OCI-M2 (cell line): ENCODE results near the gene FARSB.

Source experiments
- DNase-seq: peaks from one replicate; lab custom pipeline; 2025; ENCODE audit not compliant: unreplicated experiment; lab: John Stamatoyannopoulos, UW

FARSB gene

DNA sequence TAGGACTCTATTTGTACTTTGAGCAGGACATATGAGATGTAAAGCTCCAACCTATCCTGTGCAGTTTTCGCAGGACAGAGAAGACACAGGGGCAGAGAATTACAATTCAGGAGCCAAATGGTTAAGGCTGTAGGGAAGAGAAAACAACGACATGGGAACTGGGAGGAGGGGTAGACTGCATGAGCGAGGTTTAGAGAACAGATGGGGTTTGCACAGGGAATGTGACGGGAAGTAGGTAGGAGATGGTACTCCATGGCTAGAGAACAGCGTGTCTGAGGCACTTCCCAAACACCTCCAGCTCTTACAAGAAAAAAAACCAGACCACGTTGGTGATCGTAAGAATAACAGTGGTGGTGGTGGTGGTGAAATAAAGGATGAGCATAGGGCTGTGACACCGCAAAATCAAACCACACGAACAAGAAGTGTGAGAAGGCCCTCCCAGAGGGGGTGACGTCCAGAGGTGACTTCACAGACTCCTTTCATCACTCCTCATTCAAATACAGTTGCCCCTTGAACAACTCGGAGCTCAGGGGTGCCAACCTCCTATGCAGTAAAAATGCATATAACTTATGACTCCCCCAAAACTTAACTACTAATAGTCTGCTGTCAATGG is 92.7 kb downstream of the FARSB start:
- DNase-seq, result no peak

DNA sequence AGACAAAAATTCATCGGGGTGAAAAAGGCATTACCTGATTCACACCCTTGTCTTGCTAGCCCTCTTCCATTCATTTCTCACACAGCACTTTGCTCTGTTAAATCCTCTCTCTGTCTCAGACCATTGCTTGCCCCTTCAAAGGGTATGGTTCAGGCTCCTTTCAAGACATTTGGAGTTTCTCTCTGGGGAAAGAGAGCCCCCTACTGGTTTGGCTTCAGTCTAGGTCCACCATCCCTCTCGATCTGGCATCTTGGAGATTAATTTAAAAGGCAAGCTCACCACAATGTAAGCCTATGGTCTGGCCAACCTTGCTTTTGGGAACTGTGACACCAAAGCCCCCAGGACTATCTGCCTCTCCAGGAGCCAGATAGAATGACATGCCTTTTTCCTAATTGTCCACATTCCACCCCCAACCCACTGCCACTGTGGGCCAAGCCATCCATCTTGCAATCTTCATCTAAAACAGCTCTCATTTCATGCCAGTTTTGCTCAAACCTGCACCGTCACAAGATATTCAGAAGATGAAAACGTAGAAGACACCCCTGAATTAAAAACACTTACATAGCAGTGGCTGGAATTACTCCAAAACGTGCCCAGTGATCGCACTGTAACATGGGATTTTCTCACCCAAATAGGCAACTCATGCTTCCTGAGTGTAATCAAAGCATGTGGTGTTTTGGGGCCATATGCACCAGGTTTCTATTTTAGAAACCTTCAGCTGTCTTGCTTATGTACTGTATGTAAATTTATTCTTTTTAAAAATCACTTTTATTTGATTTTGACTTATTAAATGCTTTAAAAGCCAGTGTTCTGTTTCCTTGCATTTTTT is 93.9 kb downstream of the FARSB start:
- no peak for DNase-seq

DNA sequence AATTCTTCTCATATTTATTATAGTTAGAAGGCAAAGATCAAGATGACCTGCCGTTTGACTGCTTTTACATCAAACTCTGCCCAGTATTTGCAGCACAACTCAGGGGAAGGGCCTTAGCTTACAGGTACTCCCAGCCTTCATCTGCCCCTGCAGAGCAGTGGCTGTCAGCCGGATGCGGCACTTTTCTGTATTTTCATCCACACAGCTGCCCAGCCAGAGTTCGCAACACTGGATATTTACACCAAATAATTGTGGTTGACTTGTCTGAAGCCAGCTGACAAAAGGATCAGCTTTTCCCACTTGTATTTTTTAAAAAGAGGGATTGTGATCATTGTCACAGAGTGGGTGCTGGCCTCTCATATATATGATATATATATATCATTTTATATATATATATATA is 94.7 kb downstream of the FARSB start:
- no peak for DNase-seq

DNA sequence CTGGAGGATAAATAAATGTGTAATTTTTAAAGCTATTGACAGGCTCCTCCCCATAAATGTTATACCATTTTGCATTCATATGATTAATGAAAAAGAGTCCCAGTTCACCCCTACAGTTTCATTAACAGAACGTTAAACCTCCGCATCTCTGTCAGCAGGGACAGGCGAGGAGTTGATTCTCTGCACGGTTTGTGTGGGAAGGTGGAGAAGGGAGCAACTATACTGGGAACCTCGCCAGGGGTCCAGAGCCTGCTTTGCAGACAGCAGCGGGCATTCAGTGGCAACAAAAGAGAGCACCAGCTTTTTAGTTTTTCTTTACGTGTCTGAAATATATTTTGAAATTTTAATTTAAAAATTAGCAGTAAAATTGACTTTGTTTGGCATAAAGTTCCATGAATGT is 101.4 kb downstream of the FARSB start:
- DNase-seq, result no peak

DNA sequence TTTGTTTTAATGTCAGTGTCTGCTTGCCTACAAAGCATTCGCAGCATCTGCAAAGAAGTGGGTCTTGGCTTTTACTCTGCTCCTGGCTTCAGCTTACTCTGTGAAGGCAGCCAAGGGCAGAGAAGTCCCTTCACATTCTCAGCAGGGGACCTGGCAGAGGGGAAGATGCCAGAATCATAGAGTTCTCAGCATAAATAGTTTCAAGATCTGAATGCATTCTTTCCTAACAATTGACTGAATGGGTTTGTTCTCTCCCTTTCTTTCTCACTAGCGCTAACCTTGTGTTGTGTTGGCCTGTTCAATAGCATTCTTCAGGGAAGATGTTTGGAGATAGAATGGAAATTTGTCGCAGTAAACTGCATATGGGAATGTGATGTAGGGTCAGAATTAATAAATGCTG is 106.9 kb downstream of the FARSB start:
- no peak for DNase-seq

DNA sequence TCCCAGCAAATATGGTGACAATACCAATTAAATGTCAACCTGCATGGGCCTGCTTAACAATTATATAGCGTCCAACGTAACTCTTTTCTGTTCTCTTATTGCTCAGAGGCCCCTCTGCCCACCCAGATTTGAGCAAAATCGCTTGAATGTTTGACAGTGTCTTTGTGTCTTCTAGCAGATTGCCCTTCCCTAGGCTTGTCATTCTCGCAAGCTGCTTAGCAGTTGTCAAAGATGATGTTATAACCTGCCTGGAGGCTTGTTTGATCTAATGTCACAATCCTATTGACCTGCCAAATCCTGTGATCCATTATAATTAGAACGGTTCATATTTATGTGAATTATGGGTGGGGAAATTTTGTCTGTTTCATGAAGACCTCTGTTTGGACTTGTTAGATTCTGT is 108.8 kb downstream of the FARSB start:
- DNase-seq, result no peak

DNA sequence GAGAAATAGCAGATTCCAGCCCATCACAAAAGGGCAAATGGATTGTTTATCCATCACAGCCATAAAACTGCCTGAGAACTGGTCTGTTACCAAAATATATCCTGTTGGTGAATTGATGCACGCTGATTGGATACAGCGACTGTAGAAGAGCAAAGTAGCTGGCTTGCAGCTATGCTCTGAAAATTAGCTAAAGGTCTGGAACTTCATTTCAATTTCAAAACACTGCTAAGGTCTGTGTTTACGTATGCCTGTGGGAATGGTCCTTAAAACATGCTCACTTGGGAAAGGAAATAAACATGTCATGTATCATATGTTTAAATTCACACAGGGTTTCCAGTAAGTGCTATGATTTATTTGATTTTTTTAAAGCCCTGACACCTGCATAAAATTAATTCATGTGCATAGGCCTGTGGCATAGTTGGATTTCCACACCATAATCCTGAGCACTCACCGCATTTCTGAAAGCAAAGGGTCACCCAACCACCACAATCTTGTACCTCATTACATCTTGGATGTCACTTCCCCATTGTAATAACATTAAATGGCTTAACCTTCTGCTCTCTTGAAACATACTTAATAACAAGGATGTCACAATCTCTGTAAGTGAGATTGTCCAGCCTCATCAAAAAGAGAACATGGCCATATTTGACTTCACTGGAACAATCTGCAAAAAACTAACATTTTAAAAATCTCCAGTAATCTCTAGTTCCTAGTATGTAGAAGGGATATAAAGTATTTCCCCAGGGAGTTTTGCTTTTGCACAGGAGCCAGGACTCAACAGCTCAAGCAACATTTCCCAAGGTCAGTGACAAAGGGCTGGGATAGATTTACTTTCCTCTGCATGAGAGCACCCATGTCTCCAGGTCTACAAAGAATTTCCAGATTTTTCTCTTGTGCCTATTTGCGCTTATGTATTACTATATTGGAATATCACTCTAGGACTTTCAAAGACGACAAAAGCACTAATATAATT is 109.8 kb downstream of the FARSB start:
- DNase-seq, result no peak

DNA sequence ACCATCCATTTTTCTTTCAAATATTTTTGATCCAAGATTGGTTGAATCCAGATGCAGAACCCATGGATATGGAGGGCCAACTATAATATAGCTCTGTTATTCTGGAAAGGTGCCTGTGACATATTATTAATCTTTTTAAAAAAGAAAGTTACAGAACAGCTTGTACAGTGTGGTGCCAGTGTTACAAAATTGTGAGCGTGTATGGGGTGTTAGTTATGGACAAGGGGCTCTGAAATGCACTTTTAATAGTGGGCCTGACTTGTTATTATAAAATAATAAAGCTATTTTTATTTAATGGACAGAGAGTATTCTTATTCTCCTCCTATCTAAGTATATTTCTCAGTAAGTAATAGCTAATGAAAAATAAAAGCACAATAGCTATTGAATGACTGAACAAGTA is 111.2 kb downstream of the FARSB start:
- no peak for DNase-seq

DNA sequence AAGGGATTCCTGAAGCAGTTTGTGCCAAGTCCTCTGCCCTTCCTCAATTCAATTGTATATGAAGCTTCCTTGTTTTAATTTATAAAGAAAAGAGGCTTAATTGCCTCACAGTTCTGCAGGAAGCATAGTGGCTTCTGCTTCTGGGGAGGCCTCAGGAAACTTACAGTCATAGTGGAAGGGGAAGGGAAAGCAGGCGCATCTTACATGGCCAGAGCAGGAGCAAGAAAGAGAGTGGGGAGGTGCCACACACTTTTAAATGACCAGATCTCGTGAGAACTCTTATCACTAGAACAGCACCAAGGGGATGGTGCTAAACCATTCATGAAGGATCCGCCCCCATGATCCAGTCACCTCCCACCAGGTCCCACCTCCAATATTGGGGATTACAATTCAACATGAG is 117.4 kb downstream of the FARSB start:
- no peak for DNase-seq

DNA sequence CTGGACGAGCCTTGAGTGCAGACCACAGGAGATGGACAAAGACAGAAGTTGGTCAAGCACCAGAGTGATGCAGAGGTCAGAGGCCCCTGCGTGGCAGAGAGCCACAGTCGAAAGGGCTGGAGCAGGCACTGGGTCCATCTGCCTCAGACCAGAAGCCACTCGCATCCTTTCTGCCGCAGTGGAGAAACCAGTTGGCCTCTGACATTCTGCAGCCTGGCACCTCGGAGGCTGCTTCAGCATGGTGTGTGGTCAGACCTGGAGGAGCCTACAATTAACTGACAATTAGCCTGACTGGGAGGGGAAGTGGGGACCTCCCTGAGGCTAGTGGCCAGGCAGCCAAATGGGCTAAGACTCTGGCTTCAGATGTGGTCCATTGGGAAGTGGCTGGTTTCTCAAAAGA is 120.4 kb downstream of the FARSB start:
- no peak for DNase-seq

DNA sequence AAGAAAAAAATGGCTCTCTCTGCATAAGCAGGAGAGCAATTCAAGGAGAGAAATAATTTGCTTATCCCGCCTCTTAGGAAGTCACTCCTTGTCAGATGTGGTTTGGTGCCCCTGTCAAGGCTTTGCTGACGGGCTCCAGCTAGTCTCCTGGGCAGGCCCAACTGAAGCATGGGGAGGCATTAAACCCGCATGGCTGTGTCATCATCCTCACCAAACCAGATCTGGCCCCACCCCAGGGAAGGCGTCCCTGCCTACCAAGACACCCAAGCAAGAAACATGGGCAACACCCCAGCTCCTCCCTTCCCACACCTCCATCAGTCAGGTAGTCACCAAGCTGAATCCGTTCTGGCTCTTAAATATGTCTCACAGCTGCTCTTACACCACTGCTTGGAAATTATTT is 123.6 kb downstream of the FARSB start:
- DNase-seq, result no peak

DNA sequence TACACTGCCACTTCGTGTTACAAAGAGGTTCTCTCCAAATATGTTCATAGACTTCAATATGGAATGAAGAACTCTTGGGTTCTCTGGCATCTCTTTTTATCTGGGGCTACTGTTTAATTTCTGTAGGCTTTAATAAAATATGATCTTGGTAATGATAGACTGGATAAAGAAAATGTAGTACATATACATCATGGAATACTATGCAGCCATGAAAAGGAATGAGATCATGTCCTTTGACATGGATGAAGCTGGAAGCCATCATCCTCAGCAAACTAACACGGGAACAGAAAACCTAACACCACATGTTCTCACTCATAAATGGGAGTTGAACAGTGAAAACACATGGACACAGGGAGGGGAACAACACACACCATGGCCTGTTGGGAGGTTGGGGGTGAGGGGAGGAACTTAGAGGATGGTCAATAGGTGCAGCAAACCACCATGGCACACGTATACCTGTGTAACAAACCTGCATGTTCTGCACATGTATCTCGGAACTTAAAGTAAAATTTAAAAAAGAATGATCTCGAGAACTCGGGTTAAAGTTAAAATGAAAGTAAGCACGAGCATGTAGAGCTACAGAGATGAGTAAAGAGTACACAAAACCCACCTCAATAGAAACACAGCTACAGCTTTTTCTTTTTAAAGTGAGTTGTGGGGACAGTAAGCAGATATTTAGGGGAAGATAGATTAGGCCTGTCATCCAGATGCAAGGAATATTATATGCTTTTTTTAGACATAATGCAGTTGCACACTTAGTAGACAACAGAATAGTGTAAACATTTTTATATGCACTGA is 129.2 kb downstream of the FARSB start:
- DNase-seq, result no peak

DNA sequence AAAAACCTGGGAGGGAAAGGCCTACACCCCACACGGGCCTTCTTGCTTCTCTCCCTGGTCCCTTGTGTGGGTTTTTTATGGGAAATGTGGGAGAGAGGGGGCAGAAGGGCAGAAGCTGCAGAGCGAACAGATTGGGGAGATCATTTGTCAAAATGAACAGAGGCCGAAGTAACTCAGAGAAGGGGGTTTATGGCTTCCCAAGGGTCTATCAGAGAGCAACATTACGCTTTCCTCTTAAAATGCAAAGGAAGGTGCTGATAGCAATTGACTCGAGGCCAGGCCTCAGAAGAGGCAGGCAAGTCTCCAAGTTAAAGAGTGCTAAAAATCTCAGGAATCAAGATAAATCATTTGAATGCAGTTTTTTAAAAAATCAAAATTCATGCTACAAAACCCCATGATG is 130.1 kb downstream of the FARSB start:
- DNase-seq, result no peak

DNA sequence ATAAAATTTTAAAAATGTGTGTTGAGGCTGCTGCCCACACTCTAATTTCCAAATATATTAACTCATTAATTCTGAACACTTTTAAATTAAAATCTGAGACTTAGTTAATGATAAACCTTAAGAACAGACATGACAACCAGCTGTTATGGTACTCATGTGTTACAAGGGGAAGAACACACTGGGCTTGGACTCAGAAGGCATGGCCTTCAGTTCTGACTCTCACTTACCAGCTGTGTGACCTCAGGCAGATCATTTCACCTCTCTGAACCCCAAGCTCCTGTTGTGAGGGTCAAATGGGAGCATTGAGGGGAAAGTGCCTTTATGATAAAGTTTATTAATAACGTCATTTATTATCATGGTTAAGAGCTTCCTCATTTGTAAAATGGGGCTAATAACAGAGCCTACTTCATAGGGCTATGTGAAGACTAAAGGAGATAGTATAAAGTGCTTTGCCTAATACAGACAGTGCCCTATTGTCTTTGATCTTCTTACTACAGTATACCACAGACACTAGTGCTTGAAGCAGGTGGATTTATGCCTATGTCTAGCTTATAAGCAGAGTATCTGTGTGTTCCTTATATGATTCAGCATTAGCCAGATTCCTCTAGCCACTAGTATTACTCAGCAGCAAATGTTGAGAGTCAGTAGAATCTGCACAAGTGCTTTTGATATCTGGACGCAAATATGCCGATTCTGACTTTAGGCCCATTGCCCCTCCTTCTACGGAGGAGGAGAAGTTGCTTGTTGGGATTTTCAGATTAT is 131.9 kb downstream of the FARSB start:
- no peak for DNase-seq

DNA sequence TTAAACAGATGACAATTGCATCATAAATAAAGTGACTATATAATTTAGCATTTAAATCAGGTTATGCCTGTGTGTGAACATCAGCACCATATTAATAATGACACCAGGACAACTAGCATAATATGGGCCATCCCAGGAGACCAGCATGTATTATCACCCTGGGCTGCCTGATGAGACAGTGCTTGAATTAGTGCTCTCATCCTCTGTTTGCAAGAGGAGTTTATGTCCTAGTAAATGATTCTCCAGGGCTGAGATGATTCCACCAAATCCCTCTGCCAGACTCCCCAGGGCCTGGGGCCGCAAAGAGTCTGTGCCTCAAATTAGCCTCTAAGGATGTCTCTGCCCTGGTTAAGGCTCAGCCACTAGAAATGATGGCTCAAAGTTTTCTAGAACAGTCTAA is 133.8 kb downstream of the FARSB start:
- DNase-seq, result no peak

DNA sequence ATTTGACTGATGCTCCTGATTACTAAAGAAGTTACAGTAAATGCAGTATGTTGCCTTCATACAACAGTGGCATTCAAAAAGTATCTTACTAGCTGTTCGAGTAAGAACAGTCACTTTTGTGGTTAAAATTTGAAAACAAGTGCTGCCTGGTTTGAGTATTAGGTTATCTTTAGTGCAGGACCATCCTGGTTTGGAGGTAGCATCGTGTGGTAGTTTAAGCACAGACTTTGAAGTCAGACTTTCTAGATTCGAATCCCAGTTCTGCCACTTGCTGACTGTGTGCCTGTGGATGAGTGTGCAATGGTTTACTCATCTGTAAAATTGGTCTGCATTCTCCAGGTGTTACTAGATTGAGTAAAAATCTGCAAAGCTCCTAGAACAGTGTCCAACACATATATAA is 134.8 kb downstream of the FARSB start:
- no peak for DNase-seq
